ENCODE measurements around the gene GMPR2.
"Not testable (repeated sequence)": the region's sequence is repeated elsewhere in the genome, so short reads cannot be mapped to it uniquely, and the experiment has no call there.

GMPR2 gene

GRCh38 chr14:24203249-24203886 is 29.4 kb upstream of the GMPR2 start:
- not testable (repeated sequence) for DNase-seq

GRCh38 chr14:24204163-24205146 is 28.3 kb upstream of the GMPR2 start:
- DNase-seq = no peak

GRCh38 chr14:24206260-24207103 is 26.2 kb upstream of the GMPR2 start:
- no peak for DNase-seq

GRCh38 chr14:24207104-24207551 is 25.6 kb upstream of the GMPR2 start:
- no peak for DNase-seq

DNA sequence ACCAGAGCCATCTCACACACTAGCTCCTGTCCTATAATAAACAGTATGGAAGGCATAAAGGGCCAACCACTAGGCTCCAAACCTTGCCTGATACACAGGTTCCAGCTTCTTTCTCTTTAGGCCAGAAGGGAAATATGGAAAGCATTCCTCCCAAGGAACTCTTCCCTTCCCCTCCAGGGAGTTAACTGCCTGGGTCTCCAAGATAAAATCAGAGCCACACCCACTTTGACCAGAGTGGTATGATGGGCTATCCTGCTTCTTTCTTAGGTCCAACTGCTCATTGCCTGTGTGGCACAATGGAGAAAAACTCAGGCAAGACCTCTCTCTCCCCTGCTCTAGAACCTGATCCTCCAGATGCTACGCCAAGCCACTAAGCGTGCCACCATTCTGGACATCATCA is 25.1 kb upstream of the GMPR2 start:
- no peak for DNase-seq

- DNase-seq = no peak
These were observed 21.4 kb upstream of the GMPR2 start for GRCh38 chr14:24211311-24211710.

GRCh38 chr14:24212924-24213865 is 19.5 kb upstream of the GMPR2 start, which contains the start of gene CHMP4A:
TSS of gene CHMP4A (minus strand) at chr14:24213488. CDS start at chr14:24213439, 49 bp downstream.
- peak; percentile 96 for DNase-seq

- DNase-seq = no peak
These were observed 18.7 kb upstream of the GMPR2 start for GRCh38 chr14:24213866-24214662.

DNA sequence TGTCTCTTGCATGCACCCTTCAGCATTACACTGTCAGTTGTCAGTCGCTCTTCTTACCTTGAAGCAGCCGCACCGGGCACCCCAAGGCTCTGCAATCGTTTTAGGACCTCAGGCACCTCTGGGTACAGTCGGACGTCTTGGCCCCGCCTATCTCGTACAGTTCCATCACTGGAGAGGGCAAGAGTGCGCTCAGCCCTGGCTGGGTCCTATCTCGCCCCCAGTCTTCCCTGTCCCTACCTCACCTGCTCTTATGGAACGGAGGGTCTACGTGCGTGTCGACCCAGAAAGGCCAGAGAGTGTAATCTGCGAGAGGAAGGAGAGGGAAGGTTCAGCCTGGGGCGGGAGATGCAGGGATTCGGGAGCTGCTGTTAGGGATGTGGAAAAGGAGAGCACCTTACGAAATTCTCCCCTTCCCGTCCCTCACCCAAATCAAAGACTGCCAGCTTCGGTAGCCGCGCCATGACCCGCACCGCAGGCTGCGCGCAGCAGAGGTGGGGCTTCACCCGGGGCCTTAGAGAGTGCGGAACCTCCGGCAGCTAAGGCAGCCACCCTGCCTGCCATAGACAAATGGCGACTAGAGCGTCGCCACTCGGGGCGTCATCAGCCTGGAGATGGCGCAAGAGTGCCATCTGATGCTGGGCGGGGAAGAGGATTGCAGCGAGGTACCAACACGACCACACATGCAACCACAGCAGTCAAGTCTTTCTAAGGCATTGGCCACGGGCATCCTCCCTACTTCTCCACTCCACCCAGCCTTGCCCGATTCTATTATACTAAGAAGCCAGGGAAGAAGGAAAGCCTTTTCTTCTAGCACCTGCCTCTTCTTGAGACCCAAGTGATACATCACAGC is 17.0 kb upstream of the GMPR2 start, which contains the start of gene MDP1:
TSS of gene MDP1 (minus strand) at position 572 of the 850 bp plus-strand sequence. CDS start at position 461, 111 bp downstream.
- peak; percentile 83 for DNase-seq

GRCh38 chr14:24216345-24216699 is 16.4 kb upstream of the GMPR2 start:
- no peak for DNase-seq

DNA sequence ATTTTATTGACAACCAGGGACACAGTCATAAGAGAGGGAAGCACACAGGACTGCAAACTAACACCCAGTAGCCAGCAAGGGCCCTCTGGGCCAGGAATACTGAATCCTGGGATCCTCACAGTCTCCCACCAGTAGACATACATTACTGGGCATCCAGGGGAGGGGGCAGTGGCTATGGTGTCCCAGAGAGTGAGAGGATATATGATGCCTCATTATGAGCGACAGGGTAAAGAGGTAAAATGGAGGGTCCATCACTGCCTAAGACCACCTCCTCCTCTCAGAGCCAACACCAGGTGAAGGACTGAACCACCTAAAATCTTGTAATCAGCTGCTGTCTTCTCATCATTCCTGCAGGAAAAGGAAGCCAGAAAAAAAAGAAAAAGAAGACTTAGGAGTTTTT is 15.9 kb upstream of the GMPR2 start:
- DNase-seq = not testable (repeated sequence)

GRCh38 chr14:24219080-24219479 is 13.6 kb upstream of the GMPR2 start:
- DNase-seq = no peak

- DNase-seq = no peak
These were observed 13.2 kb upstream of the GMPR2 start for GRCh38 chr14:24219521-24219920.

DNA sequence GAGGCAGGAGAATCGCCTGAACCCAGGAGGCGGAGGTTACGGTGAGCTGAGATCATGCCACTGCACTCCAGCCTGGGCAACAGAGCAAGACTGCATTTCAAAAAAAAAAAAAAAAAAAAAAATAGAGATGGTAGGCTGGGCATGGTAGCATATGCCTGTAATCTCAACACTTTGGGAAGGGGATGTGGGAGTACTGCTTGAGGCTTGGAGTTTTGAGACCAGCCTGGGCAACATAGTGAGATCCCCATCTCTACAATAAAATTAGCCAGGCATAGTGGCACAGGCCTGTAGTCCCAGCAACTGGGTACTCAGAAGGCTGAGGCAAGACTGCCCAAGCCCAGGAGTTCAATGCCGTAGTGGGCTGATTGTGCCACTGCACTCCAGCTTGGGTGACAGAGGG is 9.7 kb upstream of the GMPR2 start:
- not testable (repeated sequence) for DNase-seq

DNA sequence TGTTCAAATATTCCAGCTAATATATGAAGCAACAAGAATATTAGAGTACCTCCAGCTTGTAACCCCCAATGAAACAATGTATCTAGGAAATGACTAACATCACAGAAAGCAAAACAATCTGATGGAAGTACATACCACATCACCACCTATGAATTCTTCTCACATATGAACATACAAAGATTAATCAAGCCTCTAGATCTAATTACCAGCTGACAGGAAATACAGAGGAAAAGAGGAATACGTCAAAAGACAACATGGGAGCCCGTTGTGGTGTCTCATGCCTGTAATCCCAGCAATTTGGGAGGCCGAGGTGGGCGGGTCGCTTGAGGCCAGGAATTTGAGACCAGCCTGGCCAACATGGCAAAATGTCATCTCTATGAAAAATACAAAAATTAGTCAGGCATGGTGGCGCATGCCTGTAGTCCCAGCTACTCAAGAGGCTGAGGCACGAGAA is 8.1 kb upstream of the GMPR2 start:
- no peak for DNase-seq

DNA sequence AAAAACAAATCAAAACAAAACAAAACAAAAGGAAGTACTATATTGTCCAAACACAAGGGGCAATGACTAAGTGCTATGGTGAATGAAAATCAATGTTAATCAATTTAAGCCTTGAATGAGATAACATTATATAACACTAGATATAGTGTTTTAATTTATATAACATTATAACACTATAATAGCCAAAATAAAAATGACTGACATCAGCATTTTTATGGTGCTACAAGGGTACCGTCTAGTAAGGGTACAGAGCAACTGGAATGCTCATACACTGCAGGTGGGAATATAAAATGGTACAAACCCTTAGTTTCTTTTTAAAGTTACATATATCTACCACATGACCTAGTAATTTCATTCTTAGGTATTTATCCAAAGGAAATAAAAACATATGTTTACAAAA is 6.3 kb upstream of the GMPR2 start:
- DNase-seq = no peak

- DNase-seq = no peak
These were observed 3.8 kb upstream of the GMPR2 start for GRCh38 chr14:24228902-24229301.

GRCh38 chr14:24231263-24232120 is 1.2 kb upstream of the GMPR2 start:
- no peak for DNase-seq

Data from activated gamma-delta T cell treated with Interleukin-2 at 50 U/mL for 16 hours (primary cell).